HepG2 (cell line): ENCODE results near the gene SAMD14. TPM values are rescaled to one million over a fixed set of nuclear protein-coding genes. Genes with fewer than 3 reads are reported as not detected.

Experiments used
- IKZF1 ChIP-seq: fragments of 450-650 bp; IDR thresholded peaks from 2 replicates; pipeline ENCODE4 v1.7.1; 2016
- MZF1 ChIP-seq: sonication (generic); formaldehyde crosslinking; IDR thresholded peaks from 2 replicates; pipeline ENCODE4 v1.8.1; 2023; ENCODE audit warnings: mild to moderate bottlenecking, missing genetic modification reagents, borderline replicate concordance
- PAWR ChIP-seq: sonication (generic); formaldehyde crosslinking; IDR thresholded peaks from 2 replicates; pipeline ENCODE4 v1.4.0; 2020; ENCODE audit warnings: missing genetic modification reagents, mild to moderate bottlenecking, borderline replicate concordance
- SMC3 ChIP-seq: IDR thresholded peaks from 2 replicates; pipeline ENCODE4 v1.6.1; 2011; ENCODE audit warnings: low read length, improper control_type of control experiment
- ZFX ChIP-seq: sonication (generic); formaldehyde crosslinking; IDR thresholded peaks from 2 replicates; pipeline ENCODE4 v1.4.0; 2020; ENCODE audit warnings: mild to moderate bottlenecking, low read depth, missing genetic modification reagents, moderate library complexity
- polyA plus RNA-seq, 8 experiments: library from polyadenylated mRNA; depleted of rRNA in 3 of 8; stranded (reverse) in 7 of 8; unstranded in 1 of 8; fragments of >200 nt; fragmentation: Illumina TruSeq in 4 of 8; extraction: Trizol in 4 of 8; gene quantifications; 2 replicates each; pipeline versions ENCODE4 v1.2.1 to v1.2.3, GENCODE V29; 2011 to 2016; ENCODE audit warnings: low read depth in 4 of 8, missing spikeins in 1 of 8, mixed read lengths in 1 of 8; ENCODE audit not compliant: insufficient read depth in 1 of 8
- total RNA-seq, 5 experiments: library from RNA; depleted of rRNA; stranded (reverse); fragments of >200 nt; fragmentation: Illumina TruSeq; extraction: Trizol; gene quantifications; 2 replicates each; pipeline ENCODE4 v1.2.3, GENCODE V29; 2016; ENCODE audit warnings: low read depth in 1 of 5
- TF ChIP-seq, protein P1 (sequence below): sonication (generic); formaldehyde crosslinking; IDR thresholded peaks from 2 replicates; pipeline ENCODE4 v1.5.1; 2020; ENCODE audit warnings: mild to moderate bottlenecking, missing genetic modification reagents, borderline replicate concordance
- TF ChIP-seq, protein P2 (sequence below): sonication (generic); formaldehyde crosslinking; IDR thresholded peaks from 2 replicates; pipeline ENCODE4 v1.4.0; 2020; ENCODE audit warnings: missing genetic modification reagents
- TF ChIP-seq, protein P3 (sequence below): sonication (generic); formaldehyde crosslinking; IDR thresholded peaks from 2 replicates; pipeline ENCODE4 v1.4.0; 2020; ENCODE audit warnings: missing genetic modification reagents, borderline replicate concordance
- TF ChIP-seq, protein P4 (sequence below): sonication (generic); formaldehyde crosslinking; IDR thresholded peaks from 2 replicates; pipeline ENCODE4 v1.5.1; 2020; ENCODE audit warnings: mild to moderate bottlenecking, missing genetic modification reagents, moderate library complexity

The SAMD14 gene
- total and polyA plus RNA-seq, 2 of the 13 experiments (the other 11 are each of a cell fraction or from before 2014, with no cell fraction given) = 0.07 to 0.22 TPM

DNA sequence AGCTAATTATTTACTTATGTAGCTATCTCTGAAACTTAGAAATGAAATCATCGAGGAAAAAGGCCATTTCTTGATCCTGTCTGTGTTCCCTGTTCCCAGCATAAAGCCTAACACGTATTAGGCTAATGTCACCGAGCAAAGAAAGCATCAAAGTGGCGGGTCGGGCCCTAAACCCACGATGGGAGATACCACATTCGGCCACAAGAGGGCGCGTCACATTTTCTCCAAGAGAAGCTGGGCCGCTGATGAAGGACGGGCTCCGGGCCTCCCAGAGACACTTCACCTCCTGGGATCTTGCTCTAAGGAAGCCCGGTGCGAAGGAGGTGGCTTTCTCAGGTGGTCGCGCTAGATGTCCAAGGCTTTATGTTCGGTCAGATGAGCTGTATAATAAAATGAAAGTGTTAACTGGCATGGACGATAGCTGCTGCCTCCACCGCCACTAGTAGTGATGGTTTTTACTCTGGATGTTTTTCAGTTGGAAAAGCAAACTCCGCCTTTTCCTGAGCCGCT, 35.7 kb downstream of the SAMD14 start (continued):
- TF ChIP-seq, protein P1, sequence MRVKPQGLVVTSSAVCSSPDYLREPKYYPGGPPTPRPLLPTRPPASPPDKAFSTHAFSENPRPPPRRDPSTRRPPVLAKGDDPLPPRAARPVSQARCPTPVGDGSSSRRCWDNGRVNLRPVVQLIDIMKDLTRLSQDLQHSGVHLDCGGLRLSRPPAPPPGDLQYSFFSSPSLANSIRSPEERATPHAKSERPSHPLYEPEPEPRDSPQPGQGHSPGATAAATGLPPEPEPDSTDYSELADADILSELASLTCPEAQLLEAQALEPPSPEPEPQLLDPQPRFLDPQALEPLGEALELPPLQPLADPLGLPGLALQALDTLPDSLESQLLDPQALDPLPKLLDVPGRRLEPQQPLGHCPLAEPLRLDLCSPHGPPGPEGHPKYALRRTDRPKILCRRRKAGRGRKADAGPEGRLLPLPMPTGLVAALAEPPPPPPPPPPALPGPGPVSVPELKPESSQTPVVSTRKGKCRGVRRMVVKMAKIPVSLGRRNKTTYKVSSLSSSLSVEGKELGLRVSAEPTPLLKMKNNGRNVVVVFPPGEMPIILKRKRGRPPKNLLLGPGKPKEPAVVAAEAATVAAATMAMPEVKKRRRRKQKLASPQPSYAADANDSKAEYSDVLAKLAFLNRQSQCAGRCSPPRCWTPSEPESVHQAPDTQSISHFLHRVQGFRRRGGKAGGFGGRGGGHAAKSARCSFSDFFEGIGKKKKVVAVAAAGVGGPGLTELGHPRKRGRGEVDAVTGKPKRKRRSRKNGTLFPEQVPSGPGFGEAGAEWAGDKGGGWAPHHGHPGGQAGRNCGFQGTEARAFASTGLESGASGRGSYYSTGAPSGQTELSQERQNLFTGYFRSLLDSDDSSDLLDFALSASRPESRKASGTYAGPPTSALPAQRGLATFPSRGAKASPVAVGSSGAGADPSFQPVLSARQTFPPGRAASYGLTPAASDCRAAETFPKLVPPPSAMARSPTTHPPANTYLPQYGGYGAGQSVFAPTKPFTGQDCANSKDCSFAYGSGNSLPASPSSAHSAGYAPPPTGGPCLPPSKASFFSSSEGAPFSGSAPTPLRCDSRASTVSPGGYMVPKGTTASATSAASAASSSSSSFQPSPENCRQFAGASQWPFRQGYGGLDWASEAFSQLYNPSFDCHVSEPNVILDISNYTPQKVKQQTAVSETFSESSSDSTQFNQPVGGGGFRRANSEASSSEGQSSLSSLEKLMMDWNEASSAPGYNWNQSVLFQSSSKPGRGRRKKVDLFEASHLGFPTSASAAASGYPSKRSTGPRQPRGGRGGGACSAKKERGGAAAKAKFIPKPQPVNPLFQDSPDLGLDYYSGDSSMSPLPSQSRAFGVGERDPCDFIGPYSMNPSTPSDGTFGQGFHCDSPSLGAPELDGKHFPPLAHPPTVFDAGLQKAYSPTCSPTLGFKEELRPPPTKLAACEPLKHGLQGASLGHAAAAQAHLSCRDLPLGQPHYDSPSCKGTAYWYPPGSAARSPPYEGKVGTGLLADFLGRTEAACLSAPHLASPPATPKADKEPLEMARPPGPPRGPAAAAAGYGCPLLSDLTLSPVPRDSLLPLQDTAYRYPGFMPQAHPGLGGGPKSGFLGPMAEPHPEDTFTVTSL (CRISPR knock-in tag) = no peak
- TF ChIP-seq PAWR = no peak
- TF ChIP-seq SMC3 = peak; percentile 68
- TF ChIP-seq, protein P2, sequence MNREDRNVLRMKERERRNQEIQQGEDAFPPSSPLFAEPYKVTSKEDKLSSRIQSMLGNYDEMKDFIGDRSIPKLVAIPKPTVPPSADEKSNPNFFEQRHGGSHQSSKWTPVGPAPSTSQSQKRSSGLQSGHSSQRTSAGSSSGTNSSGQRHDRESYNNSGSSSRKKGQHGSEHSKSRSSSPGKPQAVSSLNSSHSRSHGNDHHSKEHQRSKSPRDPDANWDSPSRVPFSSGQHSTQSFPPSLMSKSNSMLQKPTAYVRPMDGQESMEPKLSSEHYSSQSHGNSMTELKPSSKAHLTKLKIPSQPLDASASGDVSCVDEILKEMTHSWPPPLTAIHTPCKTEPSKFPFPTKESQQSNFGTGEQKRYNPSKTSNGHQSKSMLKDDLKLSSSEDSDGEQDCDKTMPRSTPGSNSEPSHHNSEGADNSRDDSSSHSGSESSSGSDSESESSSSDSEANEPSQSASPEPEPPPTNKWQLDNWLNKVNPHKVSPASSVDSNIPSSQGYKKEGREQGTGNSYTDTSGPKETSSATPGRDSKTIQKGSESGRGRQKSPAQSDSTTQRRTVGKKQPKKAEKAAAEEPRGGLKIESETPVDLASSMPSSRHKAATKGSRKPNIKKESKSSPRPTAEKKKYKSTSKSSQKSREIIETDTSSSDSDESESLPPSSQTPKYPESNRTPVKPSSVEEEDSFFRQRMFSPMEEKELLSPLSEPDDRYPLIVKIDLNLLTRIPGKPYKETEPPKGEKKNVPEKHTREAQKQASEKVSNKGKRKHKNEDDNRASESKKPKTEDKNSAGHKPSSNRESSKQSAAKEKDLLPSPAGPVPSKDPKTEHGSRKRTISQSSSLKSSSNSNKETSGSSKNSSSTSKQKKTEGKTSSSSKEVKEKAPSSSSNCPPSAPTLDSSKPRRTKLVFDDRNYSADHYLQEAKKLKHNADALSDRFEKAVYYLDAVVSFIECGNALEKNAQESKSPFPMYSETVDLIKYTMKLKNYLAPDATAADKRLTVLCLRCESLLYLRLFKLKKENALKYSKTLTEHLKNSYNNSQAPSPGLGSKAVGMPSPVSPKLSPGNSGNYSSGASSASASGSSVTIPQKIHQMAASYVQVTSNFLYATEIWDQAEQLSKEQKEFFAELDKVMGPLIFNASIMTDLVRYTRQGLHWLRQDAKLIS (CRISPR knock-in tag) = no peak
- no peak for TF ChIP-seq IKZF1
- TF ChIP-seq ZFX = peak; percentile 51; the same call in 1 of the 2 replicates
- TF ChIP-seq, protein P3, sequence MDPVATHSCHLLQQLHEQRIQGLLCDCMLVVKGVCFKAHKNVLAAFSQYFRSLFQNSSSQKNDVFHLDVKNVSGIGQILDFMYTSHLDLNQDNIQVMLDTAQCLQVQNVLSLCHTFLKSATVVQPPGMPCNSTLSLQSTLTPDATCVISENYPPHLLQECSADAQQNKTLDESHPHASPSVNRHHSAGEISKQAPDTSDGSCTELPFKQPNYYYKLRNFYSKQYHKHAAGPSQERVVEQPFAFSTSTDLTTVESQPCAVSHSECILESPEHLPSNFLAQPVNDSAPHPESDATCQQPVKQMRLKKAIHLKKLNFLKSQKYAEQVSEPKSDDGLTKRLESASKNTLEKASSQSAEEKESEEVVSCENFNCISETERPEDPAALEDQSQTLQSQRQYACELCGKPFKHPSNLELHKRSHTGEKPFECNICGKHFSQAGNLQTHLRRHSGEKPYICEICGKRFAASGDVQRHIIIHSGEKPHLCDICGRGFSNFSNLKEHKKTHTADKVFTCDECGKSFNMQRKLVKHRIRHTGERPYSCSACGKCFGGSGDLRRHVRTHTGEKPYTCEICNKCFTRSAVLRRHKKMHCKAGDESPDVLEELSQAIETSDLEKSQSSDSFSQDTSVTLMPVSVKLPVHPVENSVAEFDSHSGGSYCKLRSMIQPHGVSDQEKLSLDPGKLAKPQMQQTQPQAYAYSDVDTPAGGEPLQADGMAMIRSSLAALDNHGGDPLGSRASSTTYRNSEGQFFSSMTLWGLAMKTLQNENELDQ (CRISPR knock-in tag) = no peak
- TF ChIP-seq MZF1 = no peak
- TF ChIP-seq, protein P4, sequence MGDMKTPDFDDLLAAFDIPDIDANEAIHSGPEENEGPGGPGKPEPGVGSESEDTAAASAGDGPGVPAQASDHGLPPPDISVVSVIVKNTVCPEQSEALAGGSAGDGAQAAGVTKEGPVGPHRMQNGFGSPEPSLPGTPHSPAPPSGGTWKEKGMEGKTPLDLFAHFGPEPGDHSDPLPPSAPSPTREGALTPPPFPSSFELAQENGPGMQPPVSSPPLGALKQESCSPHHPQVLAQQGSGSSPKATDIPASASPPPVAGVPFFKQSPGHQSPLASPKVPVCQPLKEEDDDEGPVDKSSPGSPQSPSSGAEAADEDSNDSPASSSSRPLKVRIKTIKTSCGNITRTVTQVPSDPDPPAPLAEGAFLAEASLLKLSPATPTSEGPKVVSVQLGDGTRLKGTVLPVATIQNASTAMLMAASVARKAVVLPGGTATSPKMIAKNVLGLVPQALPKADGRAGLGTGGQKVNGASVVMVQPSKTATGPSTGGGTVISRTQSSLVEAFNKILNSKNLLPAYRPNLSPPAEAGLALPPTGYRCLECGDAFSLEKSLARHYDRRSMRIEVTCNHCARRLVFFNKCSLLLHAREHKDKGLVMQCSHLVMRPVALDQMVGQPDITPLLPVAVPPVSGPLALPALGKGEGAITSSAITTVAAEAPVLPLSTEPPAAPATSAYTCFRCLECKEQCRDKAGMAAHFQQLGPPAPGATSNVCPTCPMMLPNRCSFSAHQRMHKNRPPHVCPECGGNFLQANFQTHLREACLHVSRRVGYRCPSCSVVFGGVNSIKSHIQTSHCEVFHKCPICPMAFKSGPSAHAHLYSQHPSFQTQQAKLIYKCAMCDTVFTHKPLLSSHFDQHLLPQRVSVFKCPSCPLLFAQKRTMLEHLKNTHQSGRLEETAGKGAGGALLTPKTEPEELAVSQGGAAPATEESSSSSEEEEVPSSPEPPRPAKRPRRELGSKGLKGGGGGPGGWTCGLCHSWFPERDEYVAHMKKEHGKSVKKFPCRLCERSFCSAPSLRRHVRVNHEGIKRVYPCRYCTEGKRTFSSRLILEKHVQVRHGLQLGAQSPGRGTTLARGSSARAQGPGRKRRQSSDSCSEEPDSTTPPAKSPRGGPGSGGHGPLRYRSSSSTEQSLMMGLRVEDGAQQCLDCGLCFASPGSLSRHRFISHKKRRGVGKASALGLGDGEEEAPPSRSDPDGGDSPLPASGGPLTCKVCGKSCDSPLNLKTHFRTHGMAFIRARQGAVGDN (CRISPR knock-in tag) = no peak
